GM12878 (cell line): ENCODE data around the gene UGGT1.

ENCODE experiments used
- CHD1 ChIP-seq: IDR thresholded peaks from 2 replicates; pipeline ENCODE4 v1.6.1; 2012; ENCODE audit warnings: low read depth, low read length, improper control_type of control experiment
- GABPA ChIP-seq: IDR thresholded peaks from 2 replicates; pipeline ENCODE4 v1.6.1; 2014; ENCODE audit warnings: antibody characterized with exemption, low read depth, mild to moderate bottlenecking, inconsistent platforms
- JUNB ChIP-seq: IDR thresholded peaks from 2 replicates; pipeline ENCODE4 v1.6.1; 2016; ENCODE audit warnings: antibody characterized with exemption, mild to moderate bottlenecking
- KDM1A ChIP-seq: fragments of 200-600 bp; sonication (generic); IDR thresholded peaks from 2 replicates; pipeline ENCODE4 v1.6.1; 2016; ENCODE audit warnings: borderline replicate concordance
- MAX ChIP-seq: IDR thresholded peaks from 2 replicates; pipeline ENCODE4 v1.6.1; 2012; ENCODE audit warnings: low read depth, low read length, improper control_type of control experiment
- NRF1 ChIP-seq: conservative IDR thresholded peaks from 2 replicates; pipeline ENCODE4 v1.6.1; 2011; ENCODE audit warnings: mild to moderate bottlenecking, low read depth, low read length, improper control_type of control experiment
- POLR2A ChIP-seq: IDR thresholded peaks from 2 replicates; pipeline ENCODE4 v1.6.1; 2011; ENCODE audit warnings: low read depth, mild to moderate bottlenecking, low read length
- SP1 ChIP-seq: IDR thresholded peaks from one replicate; pipeline ENCODE4 v1.6.1; 2011; ENCODE audit warnings: low read depth, low read length
- SREBF2 ChIP-seq: IDR thresholded peaks from 2 replicates; pipeline ENCODE4 v1.6.1; 2012; ENCODE audit warnings: mild to moderate bottlenecking, low read length
- TAF1 ChIP-seq: IDR thresholded peaks from 2 replicates; pipeline ENCODE4 v1.6.1; 2011; ENCODE audit warnings: mild to moderate bottlenecking, low read depth, low read length, borderline replicate concordance
- YY1 ChIP-seq: IDR thresholded peaks from 2 replicates; pipeline ENCODE4 v1.6.1; 2011; ENCODE audit warnings: low read depth, mild to moderate bottlenecking, low read length
- ZNF274 ChIP-seq: IDR thresholded peaks from one replicate; pipeline ENCODE4 v1.8.0; 2011; ENCODE audit not compliant: insufficient read length, insufficient read depth
- TF ChIP-seq, protein P1 (sequence below), 3 experiments: IDR thresholded peaks in 2 of 3; conservative IDR thresholded peaks in 1 of 3; 2 replicates each; pipeline ENCODE4 v1.5.1; 2011; ENCODE audit warnings: low read depth in 3 of 3, low read length in 3 of 3, mild to moderate bottlenecking in 3 of 3, control low read depth in 2 of 3, moderate library complexity in 2 of 3, inconsistent platforms in 1 of 3, mixed read lengths in 1 of 3; ENCODE audit not compliant: control insufficient read depth in 2 of 3, insufficient read depth in 1 of 3; ENCODE audit errors: extremely low read depth in 1 of 3
- TF ChIP-seq, protein P2 (sequence below): IDR thresholded peaks from 2 replicates; pipeline ENCODE4 v1.6.1; 2012; ENCODE audit warnings: mild to moderate bottlenecking, low read depth, low read length

GRCh38 chr2:128108166-128108565 is 17.2 kb downstream of the UGGT1 start:
- no peak for TF ChIP-seq GABPA
- TF ChIP-seq SREBF2: no peak
- TF ChIP-seq SP1: no peak
- TF ChIP-seq, protein P1, sequence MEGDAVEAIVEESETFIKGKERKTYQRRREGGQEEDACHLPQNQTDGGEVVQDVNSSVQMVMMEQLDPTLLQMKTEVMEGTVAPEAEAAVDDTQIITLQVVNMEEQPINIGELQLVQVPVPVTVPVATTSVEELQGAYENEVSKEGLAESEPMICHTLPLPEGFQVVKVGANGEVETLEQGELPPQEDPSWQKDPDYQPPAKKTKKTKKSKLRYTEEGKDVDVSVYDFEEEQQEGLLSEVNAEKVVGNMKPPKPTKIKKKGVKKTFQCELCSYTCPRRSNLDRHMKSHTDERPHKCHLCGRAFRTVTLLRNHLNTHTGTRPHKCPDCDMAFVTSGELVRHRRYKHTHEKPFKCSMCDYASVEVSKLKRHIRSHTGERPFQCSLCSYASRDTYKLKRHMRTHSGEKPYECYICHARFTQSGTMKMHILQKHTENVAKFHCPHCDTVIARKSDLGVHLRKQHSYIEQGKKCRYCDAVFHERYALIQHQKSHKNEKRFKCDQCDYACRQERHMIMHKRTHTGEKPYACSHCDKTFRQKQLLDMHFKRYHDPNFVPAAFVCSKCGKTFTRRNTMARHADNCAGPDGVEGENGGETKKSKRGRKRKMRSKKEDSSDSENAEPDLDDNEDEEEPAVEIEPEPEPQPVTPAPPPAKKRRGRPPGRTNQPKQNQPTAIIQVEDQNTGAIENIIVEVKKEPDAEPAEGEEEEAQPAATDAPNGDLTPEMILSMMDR (IDR thresholded peaks at IDR 0.05 in 2 of 3, conservative IDR thresholded peaks at IDR 0.05 in 1 of 3; ENCODE audit: control insufficient read depth in 2 of 3, extremely low read depth in 1 of 3, insufficient read depth in 1 of 3, low read depth in 3 of 3, low read length in 3 of 3): no peak
- no peak for TF ChIP-seq NRF1
- no peak for TF ChIP-seq JUNB
- TF ChIP-seq KDM1A: no peak
- no peak for TF ChIP-seq MAX
- TF ChIP-seq, protein P2, sequence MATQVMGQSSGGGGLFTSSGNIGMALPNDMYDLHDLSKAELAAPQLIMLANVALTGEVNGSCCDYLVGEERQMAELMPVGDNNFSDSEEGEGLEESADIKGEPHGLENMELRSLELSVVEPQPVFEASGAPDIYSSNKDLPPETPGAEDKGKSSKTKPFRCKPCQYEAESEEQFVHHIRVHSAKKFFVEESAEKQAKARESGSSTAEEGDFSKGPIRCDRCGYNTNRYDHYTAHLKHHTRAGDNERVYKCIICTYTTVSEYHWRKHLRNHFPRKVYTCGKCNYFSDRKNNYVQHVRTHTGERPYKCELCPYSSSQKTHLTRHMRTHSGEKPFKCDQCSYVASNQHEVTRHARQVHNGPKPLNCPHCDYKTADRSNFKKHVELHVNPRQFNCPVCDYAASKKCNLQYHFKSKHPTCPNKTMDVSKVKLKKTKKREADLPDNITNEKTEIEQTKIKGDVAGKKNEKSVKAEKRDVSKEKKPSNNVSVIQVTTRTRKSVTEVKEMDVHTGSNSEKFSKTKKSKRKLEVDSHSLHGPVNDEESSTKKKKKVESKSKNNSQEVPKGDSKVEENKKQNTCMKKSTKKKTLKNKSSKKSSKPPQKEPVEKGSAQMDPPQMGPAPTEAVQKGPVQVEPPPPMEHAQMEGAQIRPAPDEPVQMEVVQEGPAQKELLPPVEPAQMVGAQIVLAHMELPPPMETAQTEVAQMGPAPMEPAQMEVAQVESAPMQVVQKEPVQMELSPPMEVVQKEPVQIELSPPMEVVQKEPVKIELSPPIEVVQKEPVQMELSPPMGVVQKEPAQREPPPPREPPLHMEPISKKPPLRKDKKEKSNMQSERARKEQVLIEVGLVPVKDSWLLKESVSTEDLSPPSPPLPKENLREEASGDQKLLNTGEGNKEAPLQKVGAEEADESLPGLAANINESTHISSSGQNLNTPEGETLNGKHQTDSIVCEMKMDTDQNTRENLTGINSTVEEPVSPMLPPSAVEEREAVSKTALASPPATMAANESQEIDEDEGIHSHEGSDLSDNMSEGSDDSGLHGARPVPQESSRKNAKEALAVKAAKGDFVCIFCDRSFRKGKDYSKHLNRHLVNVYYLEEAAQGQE: no peak
- TF ChIP-seq POLR2A: no peak
- TF ChIP-seq TAF1: no peak
- no peak for TF ChIP-seq CHD1
- TF ChIP-seq YY1: no peak
- no peak for TF ChIP-seq ZNF274
